ELR (cell line): ENCODE results near the gene POLR2I.
"Not testable (repeated sequence)": the region's sequence is repeated elsewhere in the genome, so short reads cannot be mapped to it uniquely, and the experiment has no call there.

Experiments used
- DNase-seq: peaks from one replicate; pipeline ENCODE4 v3.0.0-alpha.2; 2015; ENCODE audit warnings: low read depth

POLR2I gene

DNA sequence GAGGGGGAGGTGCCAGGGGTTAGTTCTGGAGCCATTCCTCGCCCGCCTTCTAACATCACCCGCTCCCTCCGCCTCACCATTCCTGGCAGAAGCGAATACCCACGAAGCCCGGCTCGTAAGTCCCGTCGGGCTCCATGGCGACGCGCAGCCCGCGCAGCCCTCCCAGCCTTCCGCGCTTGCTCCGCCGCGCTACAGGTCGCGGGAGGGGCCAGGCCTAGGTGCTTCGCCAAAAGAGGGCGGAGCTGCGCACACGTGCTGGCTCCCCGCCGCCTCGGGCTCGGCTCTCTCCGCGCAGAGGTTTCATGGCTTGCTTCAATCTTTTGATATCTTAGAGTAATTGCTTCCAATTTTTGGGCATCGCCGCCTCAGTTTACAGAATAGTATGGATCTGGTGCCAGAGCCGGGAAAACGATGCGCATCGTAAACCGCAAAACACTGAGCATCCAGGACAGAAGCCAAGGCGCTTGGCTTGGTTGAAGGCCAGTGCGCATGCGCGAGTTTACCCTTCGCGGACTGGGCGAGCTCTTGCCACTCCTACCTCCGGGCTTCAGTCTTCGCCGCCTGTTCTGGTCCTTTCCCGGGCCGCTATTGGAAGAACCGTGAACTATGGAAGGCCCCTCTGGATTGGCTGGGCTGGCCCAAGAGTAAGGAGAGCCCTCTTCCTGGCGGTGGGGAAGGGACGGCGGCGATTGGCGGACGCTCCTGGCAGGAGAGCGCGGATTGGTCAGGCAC is at the start of gene POLR2I:
TSS of gene POLR2I (minus strand) at position 155 of the 732 bp plus-strand sequence. CDS start at position 136, 19 bp downstream.
- DNase-seq = peak; percentile 100

DNA sequence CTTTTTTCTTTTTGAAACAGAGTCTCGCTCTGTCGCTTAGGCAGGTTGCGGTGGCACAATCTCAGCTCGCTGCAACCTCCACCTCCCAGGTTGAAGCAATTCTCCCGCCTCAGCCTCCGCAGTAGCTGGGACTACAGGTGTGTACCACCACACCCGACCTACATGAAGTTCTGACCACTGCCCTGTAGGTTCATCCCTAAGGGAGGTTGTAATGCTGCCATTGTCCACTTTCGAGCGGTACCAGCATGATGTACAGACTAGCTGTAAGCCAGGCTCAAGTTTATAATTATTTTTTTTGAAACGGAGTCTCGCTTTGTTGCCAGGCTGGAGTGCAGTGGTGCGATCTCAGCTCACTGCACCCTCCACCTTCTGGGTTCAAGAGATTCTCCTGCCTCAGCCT is 49.1 kb upstream of the POLR2I start:
- DNase-seq = no peak

DNA sequence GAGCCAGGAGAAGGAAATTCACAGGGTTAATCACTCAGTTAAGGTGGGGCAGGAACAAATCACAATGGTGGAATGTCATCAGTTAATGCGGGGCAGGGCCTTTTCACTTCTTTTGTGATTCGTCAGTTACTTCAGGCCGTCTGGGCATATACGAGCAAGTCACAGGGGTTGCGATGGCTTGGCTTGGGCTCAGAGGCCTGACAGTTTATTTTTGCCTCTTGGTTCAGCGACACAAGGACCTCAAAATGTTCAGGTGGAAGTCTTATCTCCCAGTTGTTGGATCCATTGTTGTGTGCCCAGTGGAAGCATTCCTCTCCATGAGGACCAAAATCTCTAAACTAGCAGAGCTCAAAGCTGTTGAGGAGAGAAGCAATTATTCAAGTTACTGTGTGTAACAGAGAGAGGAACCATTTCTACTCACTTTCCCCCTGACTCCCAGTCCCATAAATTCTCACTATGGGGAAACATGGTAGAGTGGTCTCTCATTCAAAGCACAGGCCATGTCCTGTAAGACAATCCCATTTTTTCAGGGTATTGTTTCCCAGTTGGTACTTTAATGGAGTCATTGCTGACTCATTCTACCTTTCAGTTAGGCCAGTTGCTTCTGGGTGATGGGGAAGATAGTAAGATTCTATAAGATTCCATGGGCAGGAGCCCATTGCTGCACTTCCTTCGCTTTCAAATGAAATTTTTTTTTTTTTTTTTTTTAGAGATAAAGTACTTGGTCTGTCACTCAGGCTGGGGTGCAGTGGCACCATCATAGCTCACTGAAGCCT is 46.3 kb upstream of the POLR2I start:
- DNase-seq = no peak

DNA sequence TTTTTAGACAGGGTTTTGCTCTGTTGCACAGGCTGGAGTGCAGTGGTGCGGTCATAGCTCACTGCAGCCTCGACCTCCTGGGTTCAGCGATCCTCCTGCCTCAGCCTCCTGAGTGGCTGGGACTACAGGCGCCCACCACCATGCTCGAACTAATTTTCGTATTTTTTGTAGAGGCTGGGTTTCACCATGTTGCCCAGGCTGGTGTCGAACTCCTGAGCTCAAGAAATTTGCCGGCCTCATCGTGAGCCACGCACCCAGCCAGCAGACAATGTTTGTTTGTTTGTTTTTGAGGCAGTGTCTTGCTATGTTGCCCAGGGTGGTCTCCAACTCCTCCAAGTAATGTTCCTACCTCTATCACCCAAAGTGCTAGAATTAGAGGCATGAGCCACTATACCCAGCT is 38.5 kb upstream of the POLR2I start:
- no peak for DNase-seq

DNA sequence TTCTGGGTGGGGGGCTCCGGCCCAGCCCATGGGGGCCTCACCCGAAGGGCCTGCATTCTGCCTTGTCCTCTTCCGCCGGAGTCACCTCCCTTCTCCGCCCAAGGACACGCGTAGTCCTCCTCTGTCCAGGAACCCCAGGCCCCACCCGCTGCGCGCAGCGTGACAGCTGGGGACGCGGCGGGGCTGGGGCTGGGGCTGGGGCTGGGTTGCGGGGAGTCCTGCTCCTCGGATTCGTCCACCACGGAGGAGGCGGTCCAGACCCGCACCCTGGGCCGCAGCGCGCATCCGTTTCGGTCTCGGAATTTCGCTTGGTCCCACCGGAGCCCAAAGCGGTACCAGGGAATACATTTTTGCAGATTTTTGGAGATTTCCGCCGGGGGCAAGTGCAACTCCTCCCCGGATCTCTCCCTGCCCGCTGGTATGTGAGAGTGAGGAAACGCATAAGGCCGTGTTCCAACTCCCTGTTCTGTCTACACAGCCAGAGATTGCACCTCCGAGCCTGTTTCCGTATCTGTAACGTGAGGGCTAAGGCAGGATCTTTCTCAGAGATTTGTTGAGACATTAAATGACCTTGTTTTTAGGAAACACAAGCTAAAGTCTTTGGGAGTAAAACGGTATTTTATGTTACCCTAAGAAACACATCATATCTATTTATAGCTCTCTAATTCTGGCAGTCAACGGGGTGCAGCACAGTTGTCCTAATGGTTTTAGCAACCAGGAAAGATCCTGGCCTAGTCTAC is 37.8 kb upstream of the POLR2I start, which contains the start of gene COX7A1:
TSS of gene COX7A1 (minus strand) at position 96 of the 740 bp plus-strand sequence. CDS start at position 56, 40 bp downstream.
- no peak for DNase-seq

DNA sequence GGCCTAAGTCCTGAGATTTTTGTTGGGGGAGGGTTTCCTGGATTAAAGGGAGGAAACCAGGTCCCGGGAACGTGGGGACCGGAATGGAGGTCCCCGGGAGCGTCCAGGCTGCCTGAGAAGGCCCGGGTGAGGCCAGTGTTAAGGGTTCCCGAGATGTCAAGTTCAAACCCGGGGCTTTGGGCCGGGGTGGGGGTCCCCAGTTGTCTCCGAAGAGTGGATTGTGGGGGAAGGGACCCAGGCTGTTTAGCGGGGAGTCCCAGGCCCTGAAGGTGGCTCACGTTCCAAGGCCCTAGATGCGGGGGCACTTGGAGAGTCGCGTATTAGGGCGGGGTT is 37.3 kb upstream of the POLR2I start:
- DNase-seq = no peak

DNA sequence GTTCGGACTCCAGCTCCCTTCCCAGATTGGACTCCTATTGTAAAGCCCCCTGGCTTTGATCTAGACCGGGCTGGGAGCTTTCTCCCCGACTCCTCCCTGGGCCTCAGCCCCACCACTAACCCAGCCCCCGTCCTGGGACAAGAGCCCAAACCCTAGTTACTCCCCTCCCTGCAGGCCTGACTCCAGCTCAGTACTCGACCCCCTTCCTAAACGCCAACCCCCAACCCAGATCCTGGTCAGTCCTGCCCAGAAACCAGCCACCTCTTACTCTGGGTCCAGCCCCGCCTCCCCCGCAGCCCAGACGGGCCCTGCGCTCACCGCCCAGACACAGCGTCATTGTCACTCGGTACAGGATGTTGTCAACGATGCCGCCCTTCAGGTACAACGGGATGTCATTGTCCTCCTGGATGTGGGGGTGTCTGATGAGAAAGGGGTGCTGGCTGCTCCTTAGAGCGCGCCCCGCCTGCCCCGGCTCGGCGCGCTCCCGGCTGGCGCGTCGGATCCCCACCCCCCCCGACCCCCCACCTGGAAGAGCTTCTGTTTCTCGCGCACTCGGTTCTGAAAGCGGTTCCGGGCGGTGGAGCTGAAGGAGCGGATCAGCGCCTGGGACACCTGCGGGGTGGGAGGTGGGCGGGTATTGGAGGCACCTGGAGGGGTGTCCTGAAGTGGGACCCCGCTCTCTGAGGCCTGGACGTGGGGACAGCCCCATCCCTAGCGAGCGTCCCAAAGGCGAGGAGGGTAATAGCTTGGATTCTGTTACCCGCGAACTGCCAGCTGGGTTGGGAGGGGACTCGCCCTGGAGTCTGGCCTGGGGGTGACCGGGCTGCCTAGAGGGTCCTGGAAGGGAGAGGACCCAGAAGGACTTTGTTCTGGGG is 36.7 kb upstream of the POLR2I start:
- DNase-seq = no peak

DNA sequence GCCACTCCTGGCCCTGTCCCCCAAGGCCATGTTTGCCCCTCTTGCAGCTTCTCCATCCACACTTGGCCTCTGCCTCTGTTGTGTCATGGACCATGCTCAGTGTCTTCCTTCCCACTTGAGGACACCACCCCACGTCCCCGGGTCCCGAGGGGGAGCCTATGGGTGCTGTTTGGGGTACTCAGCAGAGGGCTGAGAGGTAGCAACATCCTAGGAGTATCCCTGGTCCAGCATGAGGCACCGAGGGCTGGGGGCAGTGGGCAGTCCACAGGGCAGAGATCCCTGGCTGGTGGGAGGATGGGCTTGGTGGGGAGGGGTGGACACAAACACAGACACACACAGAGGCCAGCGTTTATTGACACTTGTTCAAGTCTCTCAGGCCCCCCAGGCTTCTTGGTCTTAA is 35.9 kb upstream of the POLR2I start:
- no peak for DNase-seq

DNA sequence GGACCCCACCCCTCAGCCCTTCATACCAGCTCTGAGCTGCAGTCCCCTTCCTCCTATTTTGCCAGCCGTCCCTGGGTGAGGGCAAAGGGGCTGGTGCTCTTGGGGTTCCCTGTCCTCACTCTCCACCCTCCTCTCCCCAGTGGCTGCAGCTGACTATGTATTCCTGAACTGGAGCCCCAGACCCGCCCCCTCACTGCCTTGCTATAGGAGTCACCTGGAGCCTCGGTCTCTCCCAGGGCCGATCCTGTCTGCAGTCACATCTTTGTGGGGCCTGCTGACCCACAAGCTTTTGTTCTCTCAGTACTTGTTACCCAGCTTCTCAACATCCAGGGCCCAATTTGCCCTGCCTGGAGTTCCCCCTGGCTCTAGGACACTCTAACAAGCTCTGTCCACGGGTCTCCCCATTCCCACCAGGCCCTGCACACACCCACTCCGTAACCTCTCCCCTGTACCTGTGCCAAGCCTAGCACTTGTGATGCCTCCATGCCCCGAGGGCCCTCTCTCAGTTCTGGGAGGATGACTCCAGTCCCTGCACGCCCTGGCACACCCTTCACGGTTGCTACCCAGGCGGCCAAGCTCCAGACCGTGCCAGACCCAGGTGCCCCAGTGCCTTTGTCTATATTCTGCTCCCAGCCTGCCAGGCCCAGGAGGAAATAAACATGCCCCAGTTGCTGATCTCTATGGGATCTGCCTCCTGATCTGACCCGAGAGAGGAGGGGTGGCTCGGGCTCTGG is 35.2 kb upstream of the POLR2I start:
- DNase-seq = no peak

DNA sequence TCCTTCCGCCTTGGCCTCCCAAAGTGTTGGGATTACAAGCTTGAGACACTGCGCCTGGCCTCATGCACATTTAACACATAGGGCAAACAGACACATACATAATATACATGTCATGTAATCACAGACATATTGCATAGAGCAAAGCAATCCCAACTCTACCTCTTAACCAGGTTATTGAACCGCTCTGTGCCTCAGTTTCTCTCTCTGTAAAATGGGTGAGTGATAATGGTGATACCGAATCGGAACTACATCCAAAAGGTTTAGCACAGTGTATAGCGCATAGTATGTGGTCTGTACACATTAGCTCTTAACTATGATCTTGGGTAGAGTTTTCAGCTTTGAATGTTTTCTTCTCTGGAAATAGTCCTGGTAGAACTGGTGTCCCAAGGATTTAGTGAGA is 29.9 kb upstream of the POLR2I start:
- DNase-seq = no peak

DNA sequence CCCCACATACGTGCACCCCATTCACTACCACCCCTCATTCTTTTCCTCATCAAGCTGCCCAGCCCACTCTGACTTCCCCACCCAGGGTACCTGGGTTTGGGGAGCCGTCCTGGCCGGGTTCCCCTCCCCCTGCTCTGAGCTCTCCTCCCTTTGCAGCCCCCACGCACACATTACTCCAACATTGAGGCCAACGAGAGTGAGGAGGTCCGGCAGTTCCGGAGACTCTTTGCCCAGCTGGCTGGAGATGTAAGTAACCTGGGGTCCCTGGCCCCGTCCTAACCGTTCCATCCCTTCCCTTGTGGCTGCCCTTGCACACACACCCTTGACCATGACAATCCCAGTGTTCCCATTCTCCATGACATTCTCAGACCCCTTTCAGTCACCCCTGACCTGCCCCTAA is 27.8 kb upstream of the POLR2I start:
- no peak for DNase-seq

DNA sequence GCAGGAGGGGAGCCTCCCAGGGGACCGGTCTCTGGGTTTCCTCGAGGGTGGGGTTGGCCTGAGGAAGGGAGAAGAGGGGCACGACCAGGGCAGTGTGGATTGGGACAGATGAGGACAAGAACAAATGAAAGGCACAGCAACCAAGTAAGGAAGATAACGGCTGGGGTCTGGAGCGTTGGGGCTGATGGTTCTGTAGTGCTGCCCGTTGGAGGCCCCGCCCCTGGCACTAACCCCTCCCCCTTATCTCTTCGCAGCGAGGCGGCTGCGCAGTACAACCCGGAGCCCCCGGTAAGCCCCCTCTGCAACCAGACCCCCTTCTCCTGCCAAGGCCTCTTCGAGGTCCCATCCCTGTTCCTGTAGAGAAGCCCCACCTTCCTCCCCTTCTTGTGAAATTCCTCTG is 27.4 kb upstream of the POLR2I start:
- DNase-seq = no peak

DNA sequence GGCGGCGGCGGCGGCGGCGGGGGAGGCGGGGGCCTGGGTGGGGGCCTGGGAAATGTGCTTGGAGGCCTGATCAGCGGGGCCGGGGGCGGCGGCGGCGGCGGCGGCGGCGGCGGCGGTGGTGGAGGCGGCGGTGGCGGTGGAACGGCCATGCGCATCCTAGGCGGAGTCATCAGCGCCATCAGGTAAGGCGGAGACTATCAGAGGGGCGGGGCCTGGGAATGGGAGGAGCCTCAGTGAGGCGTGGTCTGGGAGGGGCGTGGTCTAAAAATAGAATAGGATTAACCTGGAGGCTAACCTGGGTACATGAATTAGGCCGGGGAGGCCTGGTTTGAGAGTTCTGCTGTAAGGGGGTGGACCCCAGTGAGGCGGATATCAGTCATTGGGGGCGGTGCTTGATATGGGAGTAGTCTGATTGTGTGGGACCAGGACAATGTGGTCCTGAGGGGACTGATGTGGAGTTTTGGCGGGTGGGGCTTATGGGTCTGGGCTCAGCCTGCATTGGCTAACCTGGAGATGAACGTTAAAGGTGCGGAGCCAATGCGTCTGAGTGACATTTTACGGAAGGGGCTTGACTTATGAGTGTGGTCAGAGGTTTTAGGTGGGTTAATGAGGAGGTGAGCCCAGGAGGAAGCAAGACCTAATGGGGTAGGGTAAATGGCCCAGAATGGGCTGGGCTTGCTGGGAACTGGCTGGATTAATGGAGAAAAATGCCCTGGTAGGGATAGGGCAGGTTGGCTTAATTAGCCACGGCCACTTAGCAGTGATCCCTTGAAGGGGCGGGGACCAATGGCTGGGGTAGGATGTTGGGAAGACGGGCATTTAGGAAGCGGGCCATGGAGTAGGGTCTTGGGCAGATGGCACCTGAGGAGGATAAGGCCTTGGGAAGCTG is 26.6 kb upstream of the POLR2I start:
- DNase-seq = peak; percentile 88

DNA sequence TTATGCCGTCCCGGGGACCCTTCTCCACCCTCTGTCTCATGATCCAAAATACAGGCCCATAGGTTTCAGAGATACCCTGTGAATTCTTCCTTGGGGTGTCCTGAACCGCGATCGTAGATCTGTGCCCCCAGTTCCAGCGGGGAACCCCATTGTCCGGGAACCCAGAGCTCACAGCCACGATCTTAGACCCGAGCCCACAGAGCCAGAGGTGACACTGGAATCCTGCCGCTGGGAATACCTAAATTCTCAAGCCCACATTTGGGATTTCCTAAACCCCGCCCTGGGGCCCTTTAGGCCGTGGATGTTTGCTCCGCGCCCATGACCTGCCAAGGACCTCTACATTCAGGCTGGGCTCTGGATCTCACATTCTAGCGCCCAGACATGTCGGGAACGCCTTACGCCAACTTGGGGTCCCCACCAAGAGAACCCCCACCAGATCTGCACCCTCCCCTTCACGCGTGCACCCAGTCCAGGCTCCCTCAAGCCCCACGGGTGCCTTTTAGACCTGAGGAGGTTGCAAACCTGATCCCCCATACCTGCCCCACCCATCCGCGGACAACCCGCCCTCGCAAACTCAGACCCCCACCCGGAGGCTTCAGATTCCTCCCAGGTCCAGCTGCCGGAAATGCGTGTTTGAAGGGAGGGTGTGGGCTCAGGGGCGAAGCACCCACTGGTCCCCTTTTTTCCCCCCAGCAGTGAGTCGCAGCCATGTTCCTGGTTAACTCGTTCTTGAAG is 25.8 kb upstream of the POLR2I start:
- DNase-seq = peak; percentile 79

DNA sequence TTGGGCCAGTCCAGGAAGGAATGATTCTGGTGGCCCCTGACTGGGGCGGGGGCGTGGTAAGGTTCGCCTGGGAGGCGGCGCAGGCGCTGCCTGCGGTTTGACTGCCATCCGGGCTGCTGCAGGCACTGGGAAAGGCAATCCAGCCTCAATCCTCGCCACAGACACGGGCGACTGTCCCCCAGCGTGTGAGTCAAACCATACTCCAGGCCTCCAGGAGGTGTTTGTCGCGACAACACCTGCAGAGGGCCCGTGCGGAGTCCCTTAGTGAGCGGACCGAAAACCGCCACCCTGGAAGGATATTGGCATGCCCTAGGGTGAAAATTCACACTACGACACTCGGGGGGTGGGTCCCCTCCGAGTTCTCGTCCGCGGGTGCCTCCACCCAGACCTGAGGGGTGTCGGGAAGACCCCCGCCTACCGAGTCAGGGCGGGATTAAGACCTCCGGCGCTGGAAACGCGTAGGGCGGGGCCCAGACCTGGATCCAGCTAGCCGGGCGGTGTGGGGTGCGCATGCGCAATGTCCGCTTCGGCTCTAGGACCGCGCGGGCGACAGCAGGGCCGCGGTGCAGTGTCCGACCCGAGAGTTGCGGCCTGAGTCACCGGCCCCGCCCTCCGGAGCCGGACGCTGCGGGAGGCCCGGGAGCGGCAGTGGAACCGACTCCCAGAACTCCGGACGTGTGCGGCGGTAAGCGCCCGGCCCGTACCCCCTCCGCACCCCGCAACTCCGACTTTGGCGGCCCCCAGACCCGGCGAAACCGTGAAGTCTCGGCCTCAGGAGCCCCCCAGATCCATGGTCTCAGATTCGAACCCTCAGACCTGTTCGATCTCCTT is 25.0 kb upstream of the POLR2I start, which contains the start of gene CAPNS1:
TSS of gene CAPNS1 (plus strand) at position 594 of the 831 bp plus-strand sequence. CDS start 946 bp downstream, outside the sequence.
- DNase-seq = peak; percentile 95

DNA sequence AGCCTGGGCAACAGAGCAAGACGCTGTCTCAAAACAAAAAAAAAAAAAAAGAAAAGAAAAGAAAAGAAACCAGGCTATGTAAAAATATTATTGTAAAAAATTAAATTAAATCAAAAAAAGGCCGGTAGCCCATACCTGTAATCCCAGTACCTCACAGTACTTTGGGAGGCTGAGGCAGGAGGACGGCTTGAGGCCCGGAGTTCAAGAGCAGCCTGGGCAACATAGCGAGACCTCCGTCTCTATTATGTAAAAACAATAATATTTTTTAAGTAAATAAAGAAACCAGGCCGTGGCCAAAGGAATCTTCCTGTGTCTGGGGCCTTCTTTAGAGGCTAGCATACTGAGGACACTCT is 24.4 kb upstream of the POLR2I start:
- no peak for DNase-seq

DNA sequence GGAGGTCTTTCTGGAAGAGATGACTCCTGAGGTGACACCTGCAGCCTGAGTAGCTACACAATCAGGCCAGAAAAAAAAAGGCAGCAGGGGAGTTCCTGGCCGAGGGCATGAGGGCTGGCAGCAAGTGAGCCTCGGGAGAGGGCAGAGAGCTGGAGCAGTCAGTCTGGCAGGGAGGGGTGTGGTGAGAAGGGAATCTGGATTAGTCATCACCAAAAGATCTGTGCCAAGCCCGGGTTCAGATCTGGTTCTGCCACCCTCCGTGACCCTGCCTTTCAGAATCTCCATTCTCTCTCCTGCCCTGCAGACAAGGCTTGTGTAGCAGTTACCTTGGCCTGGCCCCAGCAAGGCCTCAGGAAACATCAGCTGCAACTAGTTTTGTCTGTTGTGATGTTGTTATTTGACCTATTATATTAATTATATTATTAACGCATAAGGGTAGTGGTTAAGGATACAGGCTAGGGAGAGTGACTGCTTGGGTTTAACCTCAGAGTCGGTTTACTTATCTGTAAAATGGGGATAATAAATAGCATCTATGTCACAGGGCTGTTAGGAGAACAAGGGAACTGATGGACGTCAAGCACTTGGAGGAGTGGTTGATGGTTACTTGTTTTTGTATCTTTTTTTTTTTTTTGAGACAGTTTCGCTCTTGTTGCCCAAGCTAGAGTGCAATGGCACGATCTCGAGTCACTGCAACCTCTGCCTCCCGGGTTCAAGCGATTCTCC is 22.4 kb upstream of the POLR2I start:
- peak; percentile 64 for DNase-seq

DNA sequence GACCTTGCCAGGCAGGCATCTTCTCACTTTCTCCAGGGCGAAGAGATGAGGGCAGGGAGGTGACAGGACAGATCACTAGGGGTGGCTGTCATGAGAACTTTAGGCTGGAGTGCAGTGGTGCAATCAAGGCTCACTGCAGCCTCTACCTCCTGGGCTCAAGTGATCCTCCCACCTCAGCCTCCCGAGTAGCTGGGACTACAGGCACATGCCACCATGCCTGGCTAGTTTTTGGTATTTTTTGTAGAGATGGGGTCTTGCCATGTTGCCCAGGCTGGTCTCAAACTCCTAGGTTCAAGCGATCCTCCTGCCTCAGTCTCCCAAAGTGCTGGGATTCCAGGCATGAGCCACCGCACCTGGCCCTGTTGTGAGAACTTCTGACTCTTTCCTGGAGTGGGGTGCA is 20.2 kb upstream of the POLR2I start:
- DNase-seq = not testable (repeated sequence)
